GM19397 (cell line): ENCODE measurements around the gene ZFR.
"Not testable (repeated sequence)": the region's sequence is repeated elsewhere in the genome, so short reads cannot be mapped to it uniquely, and the experiment has no call there.

Experiments
- ATAC-seq: cut with Tn5 transposase; IDR thresholded peaks from one replicate; pipeline ENCODE4 v1.9.1; 2021; ENCODE audit warnings: mild to moderate bottlenecking, moderate library complexity; ENCODE audit not compliant: unreplicated experiment

ZFR gene

DNA sequence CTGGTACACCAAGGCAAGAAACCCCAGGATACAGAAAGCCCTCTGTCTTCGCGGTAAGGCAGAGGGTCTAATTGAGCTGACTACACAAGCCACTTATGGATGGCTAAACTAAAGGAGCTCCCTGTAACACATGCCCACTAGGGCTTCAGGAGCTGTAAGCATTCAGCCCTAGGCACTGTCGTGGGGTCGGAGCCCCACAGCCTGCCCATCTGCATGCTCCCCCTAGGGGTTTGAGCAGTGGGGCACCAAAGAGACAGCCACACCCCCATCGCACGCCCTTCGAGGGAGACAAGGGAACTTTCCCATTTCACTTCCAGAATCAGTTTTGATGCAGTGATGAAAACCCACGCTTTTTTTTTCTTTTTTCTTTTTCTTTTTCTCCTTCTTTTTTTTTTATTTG, 120.8 kb downstream of the ZFR start:
- ATAC-seq, result no peak

GRCh38 chr5:32322882-32323281, 121.7 kb downstream of the ZFR start:
- no peak for ATAC-seq

DNA sequence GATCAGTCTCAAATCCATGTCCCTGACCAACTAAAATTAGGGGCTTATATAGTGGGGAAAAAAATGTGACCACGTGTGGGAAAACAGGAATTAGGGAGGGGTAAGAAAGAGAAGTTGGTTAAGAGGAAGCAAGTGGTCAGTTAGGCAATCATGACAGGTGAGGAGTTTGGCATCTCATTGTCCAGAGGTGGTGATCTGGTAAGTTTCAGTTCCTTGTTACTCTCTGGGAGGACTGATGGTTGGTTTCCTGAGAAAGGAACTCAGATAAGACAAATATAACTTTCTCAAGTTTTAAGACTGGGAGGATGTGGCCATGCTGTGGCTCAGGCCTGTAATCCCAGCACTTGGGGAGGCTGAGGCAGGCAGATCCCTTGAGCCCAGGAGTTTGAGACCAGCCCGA, 122.8 kb downstream of the ZFR start:
- not testable (repeated sequence) for ATAC-seq

- no peak for ATAC-seq
Observed at GRCh38 chr5:32320576-32320975, 124.0 kb downstream of the ZFR start.

- ATAC-seq, result no peak
Observed at GRCh38 chr5:32319926-32320543, 124.5 kb downstream of the ZFR start.

DNA sequence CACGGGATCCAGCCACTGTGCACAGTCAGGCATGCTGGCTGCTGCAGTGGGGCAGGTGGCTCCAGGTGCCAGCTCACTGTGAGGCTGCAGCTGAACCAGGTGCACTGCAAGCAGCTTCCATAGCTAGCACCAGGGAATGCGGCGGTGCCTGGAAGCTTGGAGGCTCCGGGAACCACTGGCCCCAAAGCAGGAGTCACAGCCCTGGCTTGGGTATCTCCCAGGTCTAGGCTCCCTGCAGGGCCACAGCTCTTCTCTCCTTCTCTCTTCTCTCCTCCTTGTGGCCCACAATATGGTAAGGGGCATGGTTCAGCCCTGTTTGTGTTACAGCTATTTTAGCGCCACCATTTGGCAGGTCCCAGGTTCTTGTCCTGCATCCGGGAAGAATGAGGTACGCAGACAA, 125.1 kb downstream of the ZFR start:
- no peak for ATAC-seq

- no peak for ATAC-seq
Observed at GRCh38 chr5:32317041-32317440, 127.5 kb downstream of the ZFR start.

DNA sequence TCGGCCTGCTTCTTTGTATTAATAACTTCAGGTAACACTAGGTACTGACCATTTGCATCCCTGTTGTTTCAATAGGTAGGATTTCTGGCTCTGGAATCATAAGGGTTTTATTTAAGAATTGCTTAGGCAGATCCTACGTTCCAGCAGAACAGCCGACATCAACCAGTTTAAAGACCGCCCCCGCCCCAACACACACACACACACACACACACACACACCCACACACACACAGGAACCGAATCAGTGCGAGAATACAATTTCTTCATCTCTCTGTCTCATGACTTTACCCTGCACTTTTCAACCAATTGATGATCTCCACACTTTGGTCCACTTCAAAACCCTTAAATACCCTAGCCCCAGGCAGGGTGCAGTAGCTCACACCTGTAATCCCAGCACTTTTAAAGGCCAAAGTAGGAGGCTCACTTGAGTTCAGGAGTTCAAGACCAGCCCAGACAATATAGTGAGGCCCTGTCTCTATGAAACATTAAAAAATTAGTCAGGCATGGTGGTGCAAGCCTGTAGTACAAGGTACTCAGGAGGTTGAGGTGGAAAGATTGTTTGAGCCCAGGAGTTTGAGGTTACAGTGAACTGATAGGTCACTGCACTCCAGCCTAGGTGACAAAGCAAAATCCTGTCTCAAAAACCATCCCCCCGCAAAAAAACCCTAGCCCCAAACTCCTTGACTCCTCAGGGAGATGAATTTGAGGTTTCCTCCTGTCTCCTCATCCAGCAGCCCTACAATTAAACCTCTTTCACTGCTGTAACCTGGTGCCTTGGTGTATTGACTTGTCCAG, 129.1 kb downstream of the ZFR start:
- ATAC-seq, result no peak

- ATAC-seq, result no peak
Observed at GRCh38 chr5:32314658-32315057, 129.9 kb downstream of the ZFR start.

DNA sequence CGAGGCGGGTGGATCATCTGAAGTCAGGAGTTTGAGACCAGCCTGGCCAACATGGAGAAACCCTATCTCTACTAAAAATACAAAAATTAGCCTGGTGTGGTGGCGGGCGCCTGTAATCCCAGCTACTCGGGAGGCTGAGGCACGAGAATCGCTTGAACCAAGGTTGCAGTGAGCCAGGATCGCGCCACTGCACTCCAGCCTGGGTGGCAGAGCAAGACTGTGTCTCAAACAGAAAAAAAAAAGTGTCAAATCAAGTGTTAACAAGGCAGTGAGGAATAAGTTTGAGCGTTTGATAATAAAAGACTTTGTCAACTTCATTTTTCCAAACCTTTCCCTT, 130.4 kb downstream of the ZFR start:
- ATAC-seq, result not testable (repeated sequence)

DNA sequence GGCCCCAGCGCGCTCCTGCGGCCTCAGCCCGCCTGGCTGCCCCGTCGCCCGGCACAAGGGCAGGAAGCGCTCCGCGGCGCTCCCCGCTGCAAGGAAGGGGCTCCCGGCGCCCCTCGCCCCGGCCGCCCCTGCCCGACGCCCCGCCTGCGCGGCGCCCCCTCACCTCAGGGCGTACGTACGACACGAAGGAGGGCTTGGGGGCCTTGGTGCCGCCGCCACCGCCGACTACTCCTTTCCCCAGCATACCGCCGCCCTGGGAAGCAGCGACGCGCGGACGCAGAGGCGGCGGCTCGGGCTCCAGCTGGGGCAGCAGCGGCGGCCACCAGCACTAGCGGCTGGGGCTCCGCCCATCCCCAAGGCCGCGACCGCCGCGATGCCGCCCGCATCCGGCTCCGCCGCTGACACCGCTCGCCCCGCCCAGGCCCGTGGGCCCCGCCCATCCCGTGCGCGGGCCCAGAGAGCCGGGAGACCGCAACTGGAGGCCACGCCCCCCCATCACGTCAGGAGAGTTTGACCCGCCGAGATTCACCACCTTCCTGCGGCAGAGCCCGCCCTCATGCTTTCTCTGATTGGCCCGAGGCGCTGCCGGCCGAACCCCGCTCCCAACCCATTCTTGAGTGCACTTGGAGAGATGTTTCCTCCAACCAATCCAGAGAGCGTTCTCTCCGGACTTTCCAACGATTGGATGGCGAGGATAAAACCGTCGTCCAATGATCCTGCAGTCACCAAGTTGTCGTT, 131.8 kb downstream of the ZFR start, which contains the start of gene MTMR12:
Gene MTMR12 (minus strand): TSS at position 345 of the 738 bp plus-strand sequence. CDS start 101 bp downstream, at position 244.
- peak; percentile 92 for ATAC-seq

- peak; percentile 20 for ATAC-seq
Observed at GRCh38 chr5:32312197-32312594, 132.3 kb downstream of the ZFR start.

GRCh38 chr5:32311404-32312196, 132.9 kb downstream of the ZFR start:
- no peak for ATAC-seq

DNA sequence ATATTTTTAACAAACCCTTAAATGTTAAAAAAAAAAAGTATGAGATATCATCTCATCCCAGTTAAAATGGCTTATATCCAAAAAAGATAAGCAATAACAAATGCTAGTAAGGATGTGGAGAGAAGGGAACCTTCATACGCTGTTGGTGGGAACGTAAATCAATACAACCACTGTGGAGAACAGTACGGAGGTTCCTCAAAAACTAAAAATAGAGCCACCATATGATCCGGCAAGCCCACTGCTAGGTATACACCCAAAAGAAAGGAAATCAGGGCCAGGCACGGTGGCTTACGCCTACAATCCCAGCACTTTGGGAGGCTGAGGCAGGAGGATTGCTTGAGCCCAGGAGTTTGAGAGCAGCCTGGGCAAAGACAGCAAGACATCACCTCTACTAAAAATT, 134.8 kb downstream of the ZFR start:
- ATAC-seq, result no peak

GRCh38 chr5:32308946-32309345, 135.6 kb downstream of the ZFR start:
- no peak for ATAC-seq

GRCh38 chr5:32307769-32308194, 136.8 kb downstream of the ZFR start:
- no peak for ATAC-seq

DNA sequence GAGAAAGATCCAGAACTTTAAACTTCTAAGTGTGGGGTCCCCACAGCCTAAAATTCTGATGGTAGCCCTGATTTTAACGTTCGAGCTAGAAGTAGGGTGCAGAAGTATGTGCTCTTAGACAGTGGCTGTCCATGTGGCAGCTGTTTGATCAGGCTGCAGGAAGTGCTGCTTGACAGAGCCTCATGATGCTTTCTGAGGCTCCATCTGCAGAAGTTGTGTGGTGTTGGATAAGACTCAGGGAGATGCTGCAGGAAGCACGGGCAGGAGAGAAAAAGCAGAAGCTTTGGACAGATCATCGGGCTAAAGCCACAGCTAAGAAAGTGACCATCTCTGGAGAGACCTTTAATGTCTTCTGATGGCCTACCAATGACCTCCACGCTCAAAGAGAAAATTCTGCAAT, 139.9 kb downstream of the ZFR start:
- no peak for ATAC-seq
